ENCODE measurements around the gene TMEM205. TPM values are rescaled to one million over a fixed set of nuclear protein-coding genes. Genes with fewer than 3 reads are reported as not detected.
"Not testable (repeated sequence)": the region's sequence is repeated elsewhere in the genome, so short reads cannot be mapped to it uniquely, and the experiment has no call there.

The TMEM205 gene
- 54.9 and 114 TPM in 2 replicates for total RNA-seq (2014; rRNA removed; shearing (Covaris generic))

- DNase-seq (ENCODE audit: low spot score) = peak; percentile 99
Measured at GRCh38 chr19:11346104-11346940, at the start of gene TMEM205, which contains the start of gene CCDC159. Gene TMEM205, minus strand, starts transcription at chr19:11346268. Its CDS starts 649 bp downstream, at chr19:11345619. Gene CCDC159, plus strand, starts transcription at chr19:11346519. Its CDS starts 88 bp downstream, at chr19:11346607.

- no peak for DNase-seq (ENCODE audit: low spot score)
Measured at GRCh38 chr19:11390933-11391680, 45.0 kb upstream of the TMEM205 start.

- no peak for DNase-seq (ENCODE audit: low spot score)
Measured at GRCh38 chr19:11390359-11390758, 44.3 kb upstream of the TMEM205 start.

- DNase-seq (ENCODE audit: low spot score) = no peak
Measured at GRCh38 chr19:11387162-11388034, 41.3 kb upstream of the TMEM205 start.

- no peak for DNase-seq (ENCODE audit: low spot score)
Measured at GRCh38 chr19:11384778-11385129, 38.7 kb upstream of the TMEM205 start.

GRCh38 chr19:11383706-11384048 is 37.6 kb upstream of the TMEM205 start:
- no peak for DNase-seq (ENCODE audit: low spot score)

GRCh38 chr19:11382898-11383705 is 37.0 kb upstream of the TMEM205 start:
- DNase-seq (ENCODE audit: low spot score) = no peak

- DNase-seq (ENCODE audit: low spot score) = peak; percentile 99
Measured at GRCh38 chr19:11380653-11381537, 34.8 kb upstream of the TMEM205 start.

GRCh38 chr19:11379857-11380350 is 33.8 kb upstream of the TMEM205 start:
- no peak for DNase-seq (ENCODE audit: low spot score)

GRCh38 chr19:11379269-11379845 is 33.3 kb upstream of the TMEM205 start:
- not testable (repeated sequence) for DNase-seq (ENCODE audit: low spot score)

- DNase-seq (ENCODE audit: low spot score) = peak; percentile 83
Measured at GRCh38 chr19:11378319-11379189, 32.5 kb upstream of the TMEM205 start.

GRCh38 chr19:11377756-11378155 is 31.7 kb upstream of the TMEM205 start:
- no peak for DNase-seq (ENCODE audit: low spot score)

- peak; percentile 91 for DNase-seq (ENCODE audit: low spot score)
Measured at GRCh38 chr19:11377237-11377636, 31.2 kb upstream of the TMEM205 start.

- DNase-seq (ENCODE audit: low spot score) = no peak
Measured at GRCh38 chr19:11375143-11375948, 29.3 kb upstream of the TMEM205 start.

- DNase-seq (ENCODE audit: low spot score) = peak; percentile 100
Measured at GRCh38 chr19:11374433-11375142, 28.5 kb upstream of the TMEM205 start, which contains the start of gene SWSAP1. Gene SWSAP1, plus strand, starts transcription at chr19:11374666. Its CDS starts 15 bp downstream, at chr19:11374681.

- DNase-seq (ENCODE audit: low spot score) = no peak
Measured at GRCh38 chr19:11373885-11374432, 27.9 kb upstream of the TMEM205 start.
